ENCODE measurements around the gene NTHL1. TPM values are rescaled to one million over a fixed set of nuclear protein-coding genes. Genes with fewer than 3 reads are reported as not detected.

Gene NTHL1
- total RNA-seq, 4 donors from 2014 or later, result 14.9 to 28.8 (median 19.9) TPM

- Histone ChIP-seq H3K27ac (peak overlapping the region; percentile 18 to 85 (median 80)), H3K27me3 (peaks cover 0 to 22% of the 10 kb centered on the region in 2 donors)
- peak in 2 of 3 donors; percentile 93 for DNase-seq
Observed at GRCh38 chr16:1991135-1991551, 56.5 kb downstream of the NTHL1 start.

GRCh38 chr16:1990351-1991134, 57.1 kb downstream of the NTHL1 start:
- Histone ChIP-seq H3K27ac (peak overlapping the region; percentile 4 to 85 (median 80)), H3K9me3 (peaks cover 0 to 4% (median 0%) of the 10 kb centered on the region in 4 donors), H3K4me3 (peak overlapping the region; percentile 46 to 71 (median 52)), H3K27me3 (peaks cover 0 to 22% of the 10 kb centered on the region in 2 donors), H3K4me1 (peaks cover 3 to 46% (median 16%) of the 10 kb centered on the region in 4 donors), H3K36me3 (peaks cover 0 to 22% (median 0%) of the 10 kb centered on the region in 3 donors)
- TF ChIP-seq CTCF (IDR thresholded peaks at IDR 0.05) (no peak), POLR2A (IDR thresholded peaks at IDR 0.05) (no peak)
- peak in 2 of 3 donors; percentile 86 to 90 for DNase-seq

More at GRCh38 chr16:1991135-1991551, 56.5 kb downstream of the NTHL1 start:
- H3K36me3 ChIP-seq, result peaks cover 0 to 16% (median 0%) of the 10 kb centered on the region in 3 donors
- H3K4me1 ChIP-seq, result peaks cover 3 to 40% (median 15%) of the 10 kb centered on the region in 4 donors
- H3K4me3 ChIP-seq, result peak overlapping the region; percentile 38 to 71 (median 46)
- TF ChIP-seq CTCF (IDR thresholded peaks at IDR 0.05), result no peak
- H3K9me3 ChIP-seq, result peaks cover 0 to 4% (median 0%) of the 10 kb centered on the region in 4 donors

- no peak for DNase-seq
- Histone ChIP-seq H3K4me3 (peak overlapping the region; percentile 46 to 71 (median 52)), H3K27ac (peak overlapping the region in 3 of 4 donors; percentile 4 to 85 (median 81))
Observed at GRCh38 chr16:1990101-1990350, 57.6 kb downstream of the NTHL1 start.

More at GRCh38 chr16:1990101-1990350, 57.6 kb downstream of the NTHL1 start:
- peaks cover 0 to 23% (median 0%) of the 10 kb centered on the region in 3 donors for H3K36me3 ChIP-seq
- H3K9me3 ChIP-seq, result peaks cover 0 to 4% (median 0%) of the 10 kb centered on the region in 4 donors
- TF ChIP-seq POLR2A (IDR thresholded peaks at IDR 0.05) (no peak), CTCF (IDR thresholded peaks at IDR 0.05) (no peak)
- H3K27me3 ChIP-seq, result peaks cover 0 to 22% of the 10 kb centered on the region in 2 donors
- H3K4me1 ChIP-seq, result peaks cover 3 to 51% (median 20%) of the 10 kb centered on the region in 4 donors

Small RNA genes lying within 50 kb of the gene (small RNA-seq; reads per million reads assigned to genes)
- gene MIR1225 (0.32 to 1.3 reads per million in 2 donors), gene RN7SL219P (0 reads per million in 2 donors)

Other genes with a start within 250 kb of the NTHL1 start
- gene HAGH, start 221.0 kb downstream of the NTHL1 start, total RNA-seq, result 100 to 1,000 TPM; 105 to 187 (median 155) TPM
- 100 to 1,000 TPM; 107 to 188 (median 152) TPM for gene FAHD1, start 220.6 kb downstream of the NTHL1 start, total RNA-seq
- not detected for gene MEIOB, start 175.7 kb downstream of the NTHL1 start, total RNA-seq
- not detected for gene HS3ST6, start 129.4 kb downstream of the NTHL1 start, total RNA-seq
- gene MSRB1, start 104.6 kb downstream of the NTHL1 start, total RNA-seq, result 10 to 100 TPM; 17.3 to 46.6 (median 38.3) TPM
- gene RPL3L, start 93.1 kb downstream of the NTHL1 start, total RNA-seq, result not detected
- gene NDUFB10, start 88.3 kb downstream of the NTHL1 start, total RNA-seq, result 100 to 1,000 TPM in 3 of 4 donors, 10 to 100 TPM in 1; 55.3 to 373 (median 236) TPM
- gene RPS2, start 83.0 kb downstream of the NTHL1 start, total RNA-seq, result 1,000 to 10,000 TPM in 3 of 4 donors, 100 to 1,000 TPM in 1; 736 to 1,881 (median 1,543) TPM
- not detected for gene RNF151, start 81.0 kb downstream of the NTHL1 start, total RNA-seq
- gene TBL3, start 75.8 kb downstream of the NTHL1 start, total RNA-seq, result 10 to 100 TPM; 19.8 to 50.8 (median 39.1) TPM
- 10 to 100 TPM in 3 of 4 donors, 1 to 10 TPM in 1; 8.6 to 23.1 (median 11.3) TPM for gene NOXO1, start 66.4 kb downstream of the NTHL1 start, total RNA-seq
- gene GFER, start 63.6 kb downstream of the NTHL1 start, total RNA-seq, result 100 to 1,000 TPM in 1 of 4 donors, 10 to 100 TPM in 3; 31.4 to 102 (median 83.1) TPM
- 1 to 10 TPM in 3 of 4 donors, not detected in 1; 1.3 to 3.9 (median 3.3) TPM for gene SYNGR3, start 57.9 kb downstream of the NTHL1 start, total RNA-seq
- gene ZNF598, start 38.0 kb downstream of the NTHL1 start, total RNA-seq, result 10 to 100 TPM; 48.5 to 84.0 (median 51.4) TPM
- 1 to 10 TPM in 2 of 4 donors, not detected in 2; 2.8 to 9.1 TPM for gene NPW, start 28.0 kb downstream of the NTHL1 start, total RNA-seq
- gene NHERF2, start 20.9 kb downstream of the NTHL1 start, total RNA-seq, result 100 to 1,000 TPM in 1 of 4 donors, 10 to 100 TPM in 3; 21.5 to 104 (median 30.2) TPM
- 100 to 1,000 TPM in 3 of 4 donors, 10 to 100 TPM in 1; 98.4 to 220 (median 141) TPM for gene TSC2, start 151 bp upstream of the NTHL1 start, total RNA-seq
- 100 to 1,000 TPM in 3 of 4 donors, 10 to 100 TPM in 1; 64.6 to 305 (median 188) TPM for gene PKD1, start 88.1 kb upstream of the NTHL1 start, total RNA-seq
- 10 to 100 TPM; 17.9 to 33.8 (median 24.3) TPM for gene RAB26, start 100.8 kb upstream of the NTHL1 start, total RNA-seq
- 100 to 1,000 TPM in 1 of 4 donors, 10 to 100 TPM in 3; 51.2 to 120 (median 79.3) TPM for gene TRAF7, start 107.9 kb upstream of the NTHL1 start, total RNA-seq
- gene CASKIN1, start 148.8 kb upstream of the NTHL1 start, total RNA-seq, result not detected
- 10 to 100 TPM; 45.7 to 95.7 (median 69.4) TPM for gene MLST8, start 157.6 kb upstream of the NTHL1 start, total RNA-seq
- 10 to 100 TPM; 13.3 to 44.6 (median 19.8) TPM for gene BRICD5, start 163.0 kb upstream of the NTHL1 start, total RNA-seq
- gene PGP, start 167.0 kb upstream of the NTHL1 start, total RNA-seq, result 10 to 100 TPM; 21.7 to 25.6 (median 23.1) TPM
- gene E4F1, start 175.8 kb upstream of the NTHL1 start, total RNA-seq, result 100 to 1,000 TPM in 1 of 4 donors, 10 to 100 TPM in 3; 35.6 to 124 (median 76.2) TPM
- gene DNASE1L2, start 188.6 kb upstream of the NTHL1 start, total RNA-seq, result 1 to 10 TPM in 3 of 4 donors, not detected in 1; 2.0 to 2.8 (median 2.5) TPM
- gene ECI1, start 203.8 kb upstream of the NTHL1 start, total RNA-seq, result 100 to 1,000 TPM in 2 of 4 donors, 10 to 100 TPM in 2; 60.2 to 114 (median 95.6) TPM
- 100 to 1,000 TPM in 3 of 4 donors, 10 to 100 TPM in 1; 71.5 to 155 (median 122) TPM for gene RNPS1, start 220.3 kb upstream of the NTHL1 start, total RNA-seq

Data from Peyer's patch (tissue), 4 donors.